Uterus (tissue), 4 donors: ENCODE results near the gene JPT2. TPM values are rescaled to one million over a fixed set of nuclear protein-coding genes. Genes with fewer than 3 reads are reported as not detected.

Experiments
- DNase-seq, 2 donors: peaks; one replicate each; pipeline ENCODE4 v3.0.0-alpha.2; 2019 to 2020
- H3K27ac ChIP-seq, 2 donors: fragments of 200-600 bp; sonication (generic); 1 replicate in 1 of 2; 2 replicates in 1 of 2; pipeline ENCODE4 v1.5.1; 2016 to 2018
- H3K27me3 ChIP-seq, 2 donors: fragments of 200-600 bp; sonication (generic); one replicate each; pipeline ENCODE4 v1.5.1; 2018 to 2019; ENCODE audit warnings: control low read depth in 1 of 2
- H3K36me3 ChIP-seq, 2 donors: fragments of 200-600 bp; sonication (generic); one replicate each; pipeline ENCODE4 v1.5.1; 2019; ENCODE audit warnings: control low read depth in 1 of 2
- H3K4me1 ChIP-seq, 2 donors: fragments of 200-600 bp; sonication (generic); one replicate each; pipeline ENCODE4 v1.5.1; 2018 to 2019; ENCODE audit warnings: control low read depth in 1 of 2
- H3K4me3 ChIP-seq, 2 donors: fragments of 200-600 bp; sonication (generic); 1 replicate in 1 of 2; 2 replicates in 1 of 2; pipeline ENCODE4 v1.5.1; 2018 to 2019; ENCODE audit warnings: mild to moderate bottlenecking in 1 of 2
- H3K9me3 ChIP-seq, 2 donors: fragments of 200-600 bp; sonication (generic); one replicate each; pipeline ENCODE4 v1.5.1; 2019; ENCODE audit warnings: control low read depth in 1 of 2
- POLR2A ChIP-seq, 2 donors: fragments of 450-650 bp; IDR thresholded peaks; one replicate each; pipeline ENCODE4 v1.6.1; 2016; ENCODE audit warnings: antibody characterized with exemption in 2 of 2, mild to moderate bottlenecking in 1 of 2, moderate library complexity in 1 of 2
- intact Hi-C: fragments of 100-400 bp; cut with DNase I; formaldehyde crosslinking; loops from one replicate; pipeline ENCODE4 v1.15.1; 2023; ENCODE audit warnings: low total_unique reads
- total RNA-seq, 4 donors: library from RNA; depleted of rRNA in 3 of 4; stranded (reverse); fragments of >200 nt in 3 of 4; gene quantifications; one replicate each; pipeline versions ENCODE4 v1.1.0 to v1.2.4, GENCODE V29; 2014 to 2023
- TF ChIP-seq, protein P1 (sequence below), 4 experiments: fragments of 200-600 bp in 2 of 4; fragments of 450-650 bp in 2 of 4; sonication (generic) in 2 of 4; IDR thresholded peaks; one replicate each; pipeline ENCODE4 v1.5.1; 2016 to 2019; ENCODE audit warnings: antibody characterized with exemption in 4 of 4, mild to moderate bottlenecking in 2 of 4, moderate library complexity in 1 of 4
- donor health status: DM: yes; HTN: yes; CAD: no.

JPT2 gene
- total RNA-seq, 4 donors from 2014 or later = 10.6 to 59.0 (median 39.6) TPM

GRCh38 chr16:1633310-1633709 is 44.8 kb upstream of the JPT2 start:
- Histone ChIP-seq H3K4me1 (no peaks in the 10 kb centered on the region), H3K36me3 (no peaks in the 10 kb centered on the region), H3K4me3 (no peak overlapping the region), H3K9me3 (no peaks in the 10 kb centered on the region), H3K27me3 (no peaks in the 10 kb centered on the region), H3K27ac (no peak overlapping the region)
- no peak for TF ChIP-seq POLR2A (IDR thresholded peaks at IDR 0.05)
- intact Hi-C loops = no loop called here
- no peak for DNase-seq

DNA sequence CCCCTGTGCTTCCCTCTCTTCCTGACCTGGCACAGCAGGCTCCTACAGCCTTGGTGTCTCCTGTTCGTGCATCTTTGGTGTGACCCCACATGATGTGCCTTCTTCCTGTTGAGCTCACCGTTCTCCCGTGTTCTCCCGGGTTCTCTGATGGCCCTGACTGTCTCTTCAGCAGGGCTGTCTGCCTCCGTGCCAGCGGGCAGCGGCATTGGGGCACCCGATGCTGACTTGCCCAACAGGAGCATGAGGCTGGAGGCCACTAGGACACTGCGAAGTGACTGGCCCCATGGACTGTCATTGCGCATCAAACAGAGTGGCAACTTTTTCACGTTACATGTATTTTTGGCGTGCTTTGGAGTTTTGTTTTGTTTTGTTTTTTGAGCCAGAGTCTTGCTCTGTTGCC is 43.5 kb upstream of the JPT2 start:
- no peak for DNase-seq
- TF ChIP-seq POLR2A (IDR thresholded peaks at IDR 0.05) = no peak
- TF ChIP-seq, protein P1, sequence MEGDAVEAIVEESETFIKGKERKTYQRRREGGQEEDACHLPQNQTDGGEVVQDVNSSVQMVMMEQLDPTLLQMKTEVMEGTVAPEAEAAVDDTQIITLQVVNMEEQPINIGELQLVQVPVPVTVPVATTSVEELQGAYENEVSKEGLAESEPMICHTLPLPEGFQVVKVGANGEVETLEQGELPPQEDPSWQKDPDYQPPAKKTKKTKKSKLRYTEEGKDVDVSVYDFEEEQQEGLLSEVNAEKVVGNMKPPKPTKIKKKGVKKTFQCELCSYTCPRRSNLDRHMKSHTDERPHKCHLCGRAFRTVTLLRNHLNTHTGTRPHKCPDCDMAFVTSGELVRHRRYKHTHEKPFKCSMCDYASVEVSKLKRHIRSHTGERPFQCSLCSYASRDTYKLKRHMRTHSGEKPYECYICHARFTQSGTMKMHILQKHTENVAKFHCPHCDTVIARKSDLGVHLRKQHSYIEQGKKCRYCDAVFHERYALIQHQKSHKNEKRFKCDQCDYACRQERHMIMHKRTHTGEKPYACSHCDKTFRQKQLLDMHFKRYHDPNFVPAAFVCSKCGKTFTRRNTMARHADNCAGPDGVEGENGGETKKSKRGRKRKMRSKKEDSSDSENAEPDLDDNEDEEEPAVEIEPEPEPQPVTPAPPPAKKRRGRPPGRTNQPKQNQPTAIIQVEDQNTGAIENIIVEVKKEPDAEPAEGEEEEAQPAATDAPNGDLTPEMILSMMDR (IDR thresholded peaks at IDR 0.05) = no peak
- intact Hi-C loops = no loop called here

GRCh38 chr16:1635070-1635469 is 43.0 kb upstream of the JPT2 start:
- no peak for TF ChIP-seq POLR2A (IDR thresholded peaks at IDR 0.05)
- TF ChIP-seq, protein P1 (IDR thresholded peaks at IDR 0.05) = no peak
- no peaks in the 10 kb centered on the region for H3K9me3 ChIP-seq
- H3K27ac ChIP-seq = no peak overlapping the region
- H3K4me3 ChIP-seq = no peak overlapping the region
- no peak for DNase-seq
- intact Hi-C loops = no loop called here
- H3K27me3 ChIP-seq = no peaks in the 10 kb centered on the region
- H3K4me1 ChIP-seq = no peaks in the 10 kb centered on the region
- H3K36me3 ChIP-seq = no peaks in the 10 kb centered on the region

More for the DNA sequence above, 43.5 kb upstream of the JPT2 start:
- Histone ChIP-seq H3K36me3 (no peaks in the 10 kb centered on the region), H3K4me3 (no peak overlapping the region), H3K27ac (no peak overlapping the region), H3K4me1 (no peaks in the 10 kb centered on the region), H3K27me3 (no peaks in the 10 kb centered on the region), H3K9me3 (no peaks in the 10 kb centered on the region)

DNA sequence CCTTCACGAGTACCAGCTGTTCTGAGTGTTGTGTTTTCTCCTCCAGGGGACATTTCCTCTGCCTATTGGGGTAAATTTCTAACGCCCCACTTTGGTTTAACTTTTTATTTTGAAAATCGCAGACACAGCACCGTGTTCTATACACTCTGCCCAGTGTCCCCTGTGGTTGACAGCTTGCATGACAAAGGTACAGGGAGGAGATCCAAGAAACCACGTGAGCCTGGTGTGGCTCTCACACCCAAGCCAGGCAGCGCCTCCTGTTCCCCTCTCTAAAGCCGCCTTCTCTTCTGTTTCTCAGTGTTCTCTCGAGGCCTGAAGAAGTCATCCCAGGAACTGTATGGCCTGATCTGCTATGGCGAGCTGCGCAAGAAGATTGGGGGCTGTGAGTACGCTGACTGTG is 40.6 kb upstream of the JPT2 start:
- DNase-seq = no peak
- Histone ChIP-seq H3K4me1 (no peaks in the 10 kb centered on the region), H3K27me3 (no peaks in the 10 kb centered on the region), H3K27ac (no peak overlapping the region), H3K4me3 (no peak overlapping the region), H3K36me3 (no peaks in the 10 kb centered on the region), H3K9me3 (no peaks in the 10 kb centered on the region)
- TF ChIP-seq POLR2A (IDR thresholded peaks at IDR 0.05) = no peak
- TF ChIP-seq, protein P1 (IDR thresholded peaks at IDR 0.05) = no peak
- intact Hi-C loops = no loop called here

DNA sequence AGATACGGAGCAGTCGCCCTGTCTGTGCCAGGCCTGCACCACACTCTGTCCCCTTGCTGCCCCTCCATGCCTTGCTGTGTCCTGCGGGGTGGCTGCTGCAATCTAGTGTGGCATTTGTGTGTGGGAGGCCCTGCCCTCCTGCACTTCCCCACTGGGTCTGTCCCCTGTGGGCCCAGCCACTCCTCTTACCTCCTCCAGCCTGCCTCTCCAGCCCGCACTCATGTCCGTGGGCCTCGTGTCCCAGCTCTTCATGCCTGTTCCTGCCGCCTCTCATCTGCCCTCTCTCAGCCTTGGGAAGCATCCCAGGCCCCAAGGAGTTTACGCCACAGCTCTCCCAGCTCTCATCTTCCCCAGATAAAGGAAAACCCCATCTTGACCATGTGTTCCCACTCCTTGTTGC is 39.3 kb upstream of the JPT2 start:
- Histone ChIP-seq H3K9me3 (no peaks in the 10 kb centered on the region), H3K4me3 (no peak overlapping the region), H3K27ac (no peak overlapping the region), H3K4me1 (no peaks in the 10 kb centered on the region), H3K27me3 (no peaks in the 10 kb centered on the region), H3K36me3 (no peaks in the 10 kb centered on the region)
- no peak for DNase-seq
- TF ChIP-seq, protein P1 (IDR thresholded peaks at IDR 0.05) = no peak
- TF ChIP-seq POLR2A (IDR thresholded peaks at IDR 0.05) = no peak
- intact Hi-C loops = no loop called here

DNA sequence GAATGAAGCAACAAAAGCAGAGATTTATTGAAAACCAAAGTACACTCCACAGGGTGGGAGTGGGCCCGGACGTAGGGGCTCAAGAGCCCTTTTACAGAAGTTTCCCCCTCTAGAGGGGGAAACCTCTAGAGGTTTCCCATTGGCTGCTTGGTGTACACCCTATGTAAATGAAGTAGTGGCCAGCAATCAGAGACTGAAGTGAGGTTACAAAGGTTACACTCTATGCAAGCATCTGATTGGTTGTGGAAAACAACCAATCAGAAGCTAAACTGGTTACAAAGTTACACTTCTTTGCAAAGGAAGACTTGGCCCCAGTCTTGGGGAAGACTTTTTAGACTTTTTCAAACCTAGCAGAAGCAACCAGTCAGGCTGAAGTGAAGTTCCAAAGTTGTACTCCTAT is 38.8 kb upstream of the JPT2 start:
- no peak overlapping the region for H3K27ac ChIP-seq
- H3K4me1 ChIP-seq = no peaks in the 10 kb centered on the region
- no peaks in the 10 kb centered on the region for H3K27me3 ChIP-seq
- DNase-seq = no peak
- intact Hi-C loops = no loop called here
- TF ChIP-seq, protein P1 (IDR thresholded peaks at IDR 0.05) = no peak
- no peak for TF ChIP-seq POLR2A (IDR thresholded peaks at IDR 0.05)
- no peaks in the 10 kb centered on the region for H3K9me3 ChIP-seq
- no peak overlapping the region for H3K4me3 ChIP-seq
- no peaks in the 10 kb centered on the region for H3K36me3 ChIP-seq
